SK-N-SH (cell line): ENCODE results near the gene SIRPA. TPM values are rescaled to one million over a fixed set of nuclear protein-coding genes. Genes with fewer than 3 reads are reported as not detected.
A peak's percentile ranks its signal among the peaks of the same experiment; 100 is the strongest.

Source experiments
- CTCF ChIA-PET: fragments of 300-600, 350-600 bp; formaldehyde crosslinking; extraction: SDS; loops from one replicate; lab custom pipeline; 2021; lab: Yijun Ruan, JAX
- POLR2A ChIA-PET: fragments of 350-600 bp; sonication (Branson Sonifier 250); formaldehyde crosslinking; extraction: SDS; loops from one replicate; lab custom pipeline; 2020; ENCODE audit warnings: antibody characterized with exemption, inconsistent platforms; lab: Yijun Ruan, JAX
- DNase-seq: peaks from one replicate; pipeline ENCODE4 v3.0.0; 2012
- H2AFZ ChIP-seq: fragments of 200-600 bp; sonication (generic); 2 replicates; pipeline ENCODE4 v1.8.1; 2016; ENCODE audit warnings: antibody characterized with exemption, mild to moderate bottlenecking, low read depth
- H3F3A ChIP-seq: fragments of 200-600 bp; sonication (generic); replicated peaks from 2 replicates; pipeline ENCODE3; 2016; ENCODE audit warnings: antibody characterized with exemption, mild to moderate bottlenecking; ENCODE audit not compliant: insufficient read depth
- H3K27ac ChIP-seq, 2 experiments: fragments of 200-500 bp in 1 of 2; fragments of 200-600 bp in 1 of 2; sonication (Bioruptor generic) in 1 of 2; sonication (generic), shearing (Covaris generic) in 1 of 2; 2 replicates each; pipeline versions ENCODE4 v1.5.1 to v1.6.1; 2014 to 2016; ENCODE audit warnings: low read depth in 2 of 2, inconsistent platforms in 1 of 2, low read length in 1 of 2, mild to moderate bottlenecking in 1 of 2, mixed read lengths in 1 of 2
- H3K27me3 ChIP-seq: fragments of 200-600 bp; sonication (generic), shearing (Covaris generic); 2 replicates; pipeline ENCODE4 v1.6.1; 2016; ENCODE audit warnings: mixed run types; ENCODE audit not compliant: insufficient read depth
- H3K36me3 ChIP-seq, 2 experiments: fragments of 200-500 bp in 1 of 2; fragments of 200-600 bp in 1 of 2; sonication (Bioruptor generic) in 1 of 2; sonication (generic) in 1 of 2; replicated peaks in 1 of 2; 2 replicates each; pipeline versions ENCODE3 to v1.5.1; 2014 to 2016; ENCODE audit warnings: low read length in 1 of 2, mild to moderate bottlenecking in 1 of 2; ENCODE audit not compliant: insufficient read depth in 2 of 2, control insufficient read depth in 1 of 2
- H3K4me1 ChIP-seq, 2 experiments: fragments of 200-500 bp in 1 of 2; fragments of 200-600 bp in 1 of 2; sonication (Bioruptor generic) in 1 of 2; sonication (generic), shearing (Covaris generic) in 1 of 2; 2 replicates each; pipeline versions ENCODE4 v1.5.1 to v1.6.1; 2014 to 2016; ENCODE audit warnings: low read depth in 1 of 2, low read length in 1 of 2, mixed run types in 1 of 2; ENCODE audit not compliant: insufficient read depth in 2 of 2, control insufficient read depth in 1 of 2
- H3K4me2 ChIP-seq: fragments of 200-600 bp; sonication (generic), shearing (Covaris generic); 2 replicates; pipeline ENCODE4 v1.6.1; 2017; ENCODE audit warnings: mixed run types
- H3K4me3 ChIP-seq, 2 experiments: fragments of 200-500 bp in 1 of 2; fragments of 200-600 bp in 1 of 2; sonication (Bioruptor generic) in 1 of 2; sonication (generic), shearing (Covaris generic) in 1 of 2; 2 replicates each; pipeline versions ENCODE4 v1.5.1 to v1.8.1; 2014 to 2016; ENCODE audit warnings: low read depth in 2 of 2, inconsistent platforms in 1 of 2, low read length in 1 of 2, mild to moderate bottlenecking in 1 of 2, mixed read lengths in 1 of 2, moderate library complexity in 1 of 2
- H3K79me2 ChIP-seq: fragments of 200-600 bp; sonication (generic); 2 replicates; pipeline ENCODE4 v1.8.1; 2017; ENCODE audit warnings: mild to moderate bottlenecking; ENCODE audit not compliant: insufficient read depth
- H3K9ac ChIP-seq: fragments of 200-600 bp; sonication (generic); 2 replicates; pipeline ENCODE4 v1.6.1; 2017; ENCODE audit warnings: mixed run types
- H3K9me2 ChIP-seq: fragments of 200-600 bp; sonication (generic); 2 replicates; pipeline ENCODE4 v1.6.1; 2017; ENCODE audit warnings: mixed run types
- H3K9me3 ChIP-seq: fragments of 200-600 bp; sonication (generic); 2 replicates; pipeline ENCODE4 v1.6.1; 2017; ENCODE audit warnings: mixed run types, mild to moderate bottlenecking, moderate library complexity
- H4K20me1 ChIP-seq: fragments of 200-600 bp; sonication (generic); 2 replicates; pipeline ENCODE4 v1.6.1; 2017; ENCODE audit warnings: mild to moderate bottlenecking, mixed run types; ENCODE audit not compliant: insufficient read depth
- CHD2 ChIP-seq: fragments of 150-350 bp; IDR thresholded peaks from 2 replicates; pipeline ENCODE4 v1.6.1; 2018; ENCODE audit warnings: low read length; ENCODE audit not compliant: partially characterized antibody
- EP300 ChIP-seq, 2 experiments: IDR thresholded peaks; 2 replicates each; pipeline versions ENCODE4 v1.4.0 to v1.6.1; 2012; ENCODE audit warnings: borderline replicate concordance in 1 of 2, low read depth in 1 of 2, low read length in 1 of 2
- FOSL2 ChIP-seq: IDR thresholded peaks from 2 replicates; pipeline ENCODE4 v1.4.0; 2012; ENCODE audit warnings: low read depth, mild to moderate bottlenecking, moderate library complexity, borderline replicate concordance
- FOXM1 ChIP-seq: IDR thresholded peaks from 2 replicates; pipeline ENCODE4 v1.4.0; 2012; ENCODE audit warnings: low read depth, mild to moderate bottlenecking
- GABPA ChIP-seq: IDR thresholded peaks from 2 replicates; pipeline ENCODE4 v1.4.0; 2012; ENCODE audit warnings: low read depth, mild to moderate bottlenecking
- GATA2 ChIP-seq: sonication (generic); formaldehyde crosslinking; IDR thresholded peaks from 2 replicates; pipeline ENCODE4 v1.5.0; 2020; ENCODE audit warnings: mild to moderate bottlenecking, missing genetic modification reagents
- JUND ChIP-seq: IDR thresholded peaks from 2 replicates; pipeline ENCODE4 v1.4.0; 2012
- MXI1 ChIP-seq: IDR thresholded peaks from 2 replicates; pipeline ENCODE4 v1.6.1; 2012; ENCODE audit warnings: mild to moderate bottlenecking, low read depth, low read length, improper control_type of control experiment
- NRF1 ChIP-seq: IDR thresholded peaks from 2 replicates; pipeline ENCODE4 v1.6.1; 2012; ENCODE audit warnings: low read depth, mild to moderate bottlenecking, low read length
- POLR2AphosphoS5 ChIP-seq: IDR thresholded peaks from 2 replicates; pipeline ENCODE4 v1.6.1; 2012; ENCODE audit warnings: low read depth, low read length
- RCOR1 ChIP-seq: fragments of 150-350 bp; IDR thresholded peaks from 2 replicates; pipeline ENCODE4 v1.6.1; 2017; ENCODE audit warnings: antibody characterized with exemption, low read length
- REST ChIP-seq: IDR thresholded peaks from 2 replicates; pipeline ENCODE4 v1.6.1; 2012; ENCODE audit warnings: mild to moderate bottlenecking, low read depth, low read length, moderate library complexity
- RXRA ChIP-seq: IDR thresholded peaks from 2 replicates; pipeline ENCODE4 v1.4.0; 2012; ENCODE audit warnings: low read depth, mild to moderate bottlenecking, borderline replicate concordance
- SIN3A ChIP-seq: IDR thresholded peaks from 2 replicates; pipeline ENCODE4 v1.6.1; 2012; ENCODE audit warnings: low read depth, mild to moderate bottlenecking, low read length, moderate library complexity, borderline replicate concordance
- SMC3 ChIP-seq: IDR thresholded peaks from 2 replicates; pipeline ENCODE4 v1.6.1; 2012; ENCODE audit warnings: low read depth, low read length, improper control_type of control experiment
- TCF12 ChIP-seq: IDR thresholded peaks from 2 replicates; pipeline ENCODE4 v1.4.0; 2012
- TEAD4 ChIP-seq: IDR thresholded peaks from 2 replicates; pipeline ENCODE4 v1.4.0; 2012; ENCODE audit warnings: mild to moderate bottlenecking, borderline replicate concordance; ENCODE audit not compliant: insufficient read depth
- USF1 ChIP-seq: IDR thresholded peaks from 2 replicates; pipeline ENCODE4 v1.4.0; 2012; ENCODE audit warnings: low read depth, borderline replicate concordance
- YY1 ChIP-seq: IDR thresholded peaks from 2 replicates; pipeline ENCODE4 v1.4.0; 2012; ENCODE audit warnings: low read depth, mild to moderate bottlenecking
- WGBS: methylation state at CpG from one replicate; pipeline ENCODE4 v1.1.6; 2017; ENCODE audit warnings: low lambda C conversion rate; 5-methylcytosine and 5-hydroxymethylcytosine counted together
- polyA plus RNA-seq, 3 experiments: library from polyadenylated mRNA; depleted of rRNA; stranded (reverse); fragments of >200 nt; gene quantifications; 2 replicates each; pipeline ENCODE4 v1.2.3, GENCODE V29; 2012
- TF ChIP-seq, protein P1 (sequence below): fragments of 150-350 bp; IDR thresholded peaks from 2 replicates; pipeline ENCODE4 v1.6.1; 2016; ENCODE audit warnings: mild to moderate bottlenecking, low read depth, low read length
- TF ChIP-seq, protein P2 (sequence below): IDR thresholded peaks from 2 replicates; pipeline ENCODE4 v1.4.0; 2012; ENCODE audit warnings: low read depth, borderline replicate concordance
- TF ChIP-seq, protein P3 (sequence below): IDR thresholded peaks from 2 replicates; pipeline ENCODE4; 2012
- TF ChIP-seq, protein P4 (sequence below): IDR thresholded peaks from 2 replicates; pipeline ENCODE4 v1.4.0; 2012; ENCODE audit warnings: low read depth

Gene SIRPA
- polyA plus RNA-seq, 1 of the 3 experiments (the other 2 are of a cell fraction), result 9.1 TPM

DNA sequence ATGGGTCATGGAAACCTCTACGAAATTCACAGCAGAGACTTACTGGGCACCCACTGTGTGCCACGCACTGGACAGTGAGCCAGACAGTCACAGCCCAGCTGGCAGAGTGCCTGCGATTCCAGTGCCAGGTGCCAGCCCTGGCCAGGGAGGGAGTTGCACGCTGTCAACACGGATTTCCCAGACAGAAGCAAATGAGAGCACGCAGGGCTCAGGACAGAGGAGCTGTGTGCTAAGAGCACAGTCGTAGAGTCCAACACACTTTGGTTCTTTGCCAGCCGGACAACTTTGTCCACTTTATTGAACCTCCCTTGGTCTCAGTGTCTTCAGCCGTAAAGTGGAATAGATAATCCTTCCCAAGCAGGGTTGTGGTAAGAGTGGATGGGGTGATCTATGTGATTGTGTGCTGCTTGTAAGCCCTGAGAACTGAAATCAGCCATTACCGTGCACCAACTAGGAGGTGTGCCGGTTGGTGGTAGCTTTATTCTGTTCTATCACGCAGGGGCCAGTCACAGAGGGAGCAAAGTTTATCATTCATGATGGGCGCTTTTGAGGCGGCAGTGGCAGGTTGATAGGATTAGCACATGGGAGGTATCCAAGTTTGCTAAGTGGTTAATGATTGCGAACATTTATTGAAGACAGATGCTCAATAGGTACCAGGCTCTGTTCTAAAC is 40.6 kb downstream of the SIRPA start:
- Histone ChIP-seq H3K4me2 (no peak overlapping the region), H3K79me2 (no peaks in the 10 kb centered on the region), H3K9ac (no peak overlapping the region), H3K4me3 (peak overlapping the region in 1 of 2 experiments; percentile 12; a peak in 1 of 4 replicates), H2AFZ (no peak overlapping the region), H3K9me2 (no peaks in the 10 kb centered on the region), H3K27me3 (no peaks in the 10 kb centered on the region), H3K36me3 (peaks cover 0 to 6% of the 10 kb centered on the region in 2 experiments), H3F3A (peaks cover 5% of the 10 kb centered on the region), H3K27ac (peak overlapping the region in 1 of 2 experiments; percentile 84; a peak in 2 of 4 replicates), H3K4me1 (peaks cover 13 to 50% of the 10 kb centered on the region in 2 experiments; a peak in 3 of 4 replicates), H4K20me1 (no peaks in the 10 kb centered on the region; the same call in 1 of the 2 replicates), H3K9me3 (no peaks in the 10 kb centered on the region)
- peak; percentile 82 for DNase-seq
- TF ChIP-seq, protein P1, sequence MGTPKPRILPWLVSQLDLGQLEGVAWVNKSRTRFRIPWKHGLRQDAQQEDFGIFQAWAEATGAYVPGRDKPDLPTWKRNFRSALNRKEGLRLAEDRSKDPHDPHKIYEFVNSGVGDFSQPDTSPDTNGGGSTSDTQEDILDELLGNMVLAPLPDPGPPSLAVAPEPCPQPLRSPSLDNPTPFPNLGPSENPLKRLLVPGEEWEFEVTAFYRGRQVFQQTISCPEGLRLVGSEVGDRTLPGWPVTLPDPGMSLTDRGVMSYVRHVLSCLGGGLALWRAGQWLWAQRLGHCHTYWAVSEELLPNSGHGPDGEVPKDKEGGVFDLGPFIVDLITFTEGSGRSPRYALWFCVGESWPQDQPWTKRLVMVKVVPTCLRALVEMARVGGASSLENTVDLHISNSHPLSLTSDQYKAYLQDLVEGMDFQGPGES, result no peak
- TF ChIP-seq, protein P2, sequence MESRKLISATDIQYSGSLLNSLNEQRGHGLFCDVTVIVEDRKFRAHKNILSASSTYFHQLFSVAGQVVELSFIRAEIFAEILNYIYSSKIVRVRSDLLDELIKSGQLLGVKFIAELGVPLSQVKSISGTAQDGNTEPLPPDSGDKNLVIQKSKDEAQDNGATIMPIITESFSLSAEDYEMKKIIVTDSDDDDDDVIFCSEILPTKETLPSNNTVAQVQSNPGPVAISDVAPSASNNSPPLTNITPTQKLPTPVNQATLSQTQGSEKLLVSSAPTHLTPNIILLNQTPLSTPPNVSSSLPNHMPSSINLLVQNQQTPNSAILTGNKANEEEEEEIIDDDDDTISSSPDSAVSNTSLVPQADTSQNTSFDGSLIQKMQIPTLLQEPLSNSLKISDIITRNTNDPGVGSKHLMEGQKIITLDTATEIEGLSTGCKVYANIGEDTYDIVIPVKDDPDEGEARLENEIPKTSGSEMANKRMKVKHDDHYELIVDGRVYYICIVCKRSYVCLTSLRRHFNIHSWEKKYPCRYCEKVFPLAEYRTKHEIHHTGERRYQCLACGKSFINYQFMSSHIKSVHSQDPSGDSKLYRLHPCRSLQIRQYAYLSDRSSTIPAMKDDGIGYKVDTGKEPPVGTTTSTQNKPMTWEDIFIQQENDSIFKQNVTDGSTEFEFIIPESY, result no peak
- TF ChIP-seq USF1, result no peak
- TF ChIP-seq, protein P3, sequence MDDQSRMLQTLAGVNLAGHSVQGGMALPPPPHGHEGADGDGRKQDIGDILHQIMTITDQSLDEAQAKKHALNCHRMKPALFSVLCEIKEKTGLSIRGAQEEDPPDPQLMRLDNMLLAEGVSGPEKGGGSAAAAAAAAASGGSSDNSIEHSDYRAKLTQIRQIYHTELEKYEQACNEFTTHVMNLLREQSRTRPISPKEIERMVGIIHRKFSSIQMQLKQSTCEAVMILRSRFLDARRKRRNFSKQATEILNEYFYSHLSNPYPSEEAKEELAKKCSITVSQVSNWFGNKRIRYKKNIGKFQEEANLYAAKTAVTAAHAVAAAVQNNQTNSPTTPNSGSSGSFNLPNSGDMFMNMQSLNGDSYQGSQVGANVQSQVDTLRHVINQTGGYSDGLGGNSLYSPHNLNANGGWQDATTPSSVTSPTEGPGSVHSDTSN, result no peak
- TF ChIP-seq, protein P4, sequence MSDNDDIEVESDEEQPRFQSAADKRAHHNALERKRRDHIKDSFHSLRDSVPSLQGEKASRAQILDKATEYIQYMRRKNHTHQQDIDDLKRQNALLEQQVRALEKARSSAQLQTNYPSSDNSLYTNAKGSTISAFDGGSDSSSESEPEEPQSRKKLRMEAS, result no peak
- no peak for TF ChIP-seq FOXM1
- TF ChIP-seq CHD2, result peak; percentile 13
- peak; percentile 42; the same call in 1 of the 2 replicates for TF ChIP-seq RCOR1
- TF ChIP-seq EP300 (IDR thresholded peaks at IDR 0.05; ENCODE audit: borderline replicate concordance in 1 of 2, low read depth in 1 of 2, low read length in 1 of 2), result no peak; a peak in 2 of 4 replicates
- TF ChIP-seq GATA2 (CRISPR knock-in tag), result no peak
- TF ChIP-seq SMC3, result no peak
- TF ChIP-seq NRF1, result no peak
- no peak for TF ChIP-seq SIN3A
- peak; percentile 70 for TF ChIP-seq MXI1
- TF ChIP-seq TEAD4, result no peak
- TF ChIP-seq JUND, result no peak
- no peak for TF ChIP-seq RXRA
- TF ChIP-seq REST, result no peak
- no peak for TF ChIP-seq YY1
- no peak for TF ChIP-seq TCF12
- TF ChIP-seq POLR2AphosphoS5, result no peak
- TF ChIP-seq FOSL2, result no peak
- no peak for TF ChIP-seq GABPA
- WGBS, result 67% methylated on average over 12 of the region's 15 CpGs
- ChIA-PET POLR2A (interaction anchor here (1.0 to 1.2 kb wide), 2 partner anchors 18 to 85 kb away, joined by 3 read pairs; no protein-coding TSS in a partner anchor), CTCF (interaction anchor here (0.7 to 2.2 kb wide), 12 partner anchors 19 to 158 kb away, joined by 3 to 15 read pairs (median 3); no protein-coding TSS in a partner anchor)
